GM12891 (cell line): ENCODE results near the gene OCEL1.

Source experiments
- POLR2A ChIP-seq: IDR thresholded peaks from 2 replicates; pipeline ENCODE4 v1.6.1; 2011; ENCODE audit warnings: low read depth, low read length, control low read depth
- POLR2AphosphoS5 ChIP-seq: IDR thresholded peaks from 2 replicates; pipeline ENCODE4 v1.6.1; 2011; ENCODE audit warnings: low read depth, low read length, control low read depth
- POU2F2 ChIP-seq: IDR thresholded peaks from 2 replicates; pipeline ENCODE4 v1.6.1; 2011; ENCODE audit warnings: low read depth, mild to moderate bottlenecking, control low read depth, low read length, moderate library complexity

DNA sequence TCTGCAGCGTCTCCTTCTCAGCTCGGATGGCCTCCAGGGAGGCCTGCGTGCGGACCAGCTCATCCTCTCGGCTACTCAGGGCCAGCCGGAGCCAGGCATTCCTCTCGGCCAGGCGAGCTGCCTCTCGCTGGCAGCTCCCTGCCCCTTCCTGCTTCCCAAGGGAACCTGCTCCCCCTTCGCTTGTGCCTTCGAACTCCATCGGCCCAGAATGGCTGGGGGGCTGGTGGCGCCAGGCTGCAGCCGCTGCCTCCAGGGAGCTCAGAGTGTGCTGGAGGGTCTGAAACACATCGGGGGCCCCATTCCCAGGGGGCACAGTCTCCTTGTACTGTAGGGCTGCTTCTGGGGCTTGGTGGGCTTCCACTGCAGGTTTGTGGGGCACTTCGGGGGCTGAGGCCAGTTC is 36.5 kb downstream of the OCEL1 start:
- TF ChIP-seq POLR2AphosphoS5 = no peak
- TF ChIP-seq POLR2A = no peak
- TF ChIP-seq POU2F2 = no peak
